Mammary epithelial cell (primary cell): Measurements from ENCODE around the gene SLC5A2.

ENCODE experiments used
- EZH2 ChIP-seq: IDR thresholded peaks from 2 replicates; pipeline ENCODE4 v1.6.1; 2012; ENCODE audit warnings: low read length, inconsistent platforms, borderline replicate concordance
- TF ChIP-seq, protein P1 (sequence below), 2 donors: IDR thresholded peaks in 1 of 2; conservative IDR thresholded peaks in 1 of 2; 2 replicates each; pipeline ENCODE4 v1.5.1; 2011 to 2012; ENCODE audit warnings: inconsistent platforms in 2 of 2, low read length in 2 of 2, mild to moderate bottlenecking in 2 of 2, control low read depth in 1 of 2, low read depth in 1 of 2; ENCODE audit not compliant: insufficient read depth in 1 of 2; ENCODE audit errors: extremely low read depth in 1 of 2

DNA sequence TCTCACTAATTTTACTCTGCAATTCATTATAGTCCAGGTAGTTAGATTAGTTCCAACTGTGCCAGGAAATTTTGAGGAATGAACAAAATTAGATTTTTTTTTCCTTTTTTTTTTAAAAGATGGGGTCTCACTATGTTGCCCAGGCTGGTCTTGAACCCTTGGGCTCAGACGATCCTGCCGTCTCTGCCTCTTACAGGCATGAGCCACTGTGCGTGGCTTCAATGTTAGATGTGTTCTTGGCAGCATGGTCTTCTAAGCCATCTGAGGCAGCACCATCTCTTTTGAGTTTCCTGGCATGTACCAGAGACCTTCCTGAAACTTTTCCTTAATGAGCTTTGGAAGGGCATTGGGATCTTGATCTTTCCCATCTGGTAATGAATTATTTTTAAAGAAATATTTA lies 42.2 kb downstream of the SLC5A2 start:
- TF ChIP-seq, protein P1, sequence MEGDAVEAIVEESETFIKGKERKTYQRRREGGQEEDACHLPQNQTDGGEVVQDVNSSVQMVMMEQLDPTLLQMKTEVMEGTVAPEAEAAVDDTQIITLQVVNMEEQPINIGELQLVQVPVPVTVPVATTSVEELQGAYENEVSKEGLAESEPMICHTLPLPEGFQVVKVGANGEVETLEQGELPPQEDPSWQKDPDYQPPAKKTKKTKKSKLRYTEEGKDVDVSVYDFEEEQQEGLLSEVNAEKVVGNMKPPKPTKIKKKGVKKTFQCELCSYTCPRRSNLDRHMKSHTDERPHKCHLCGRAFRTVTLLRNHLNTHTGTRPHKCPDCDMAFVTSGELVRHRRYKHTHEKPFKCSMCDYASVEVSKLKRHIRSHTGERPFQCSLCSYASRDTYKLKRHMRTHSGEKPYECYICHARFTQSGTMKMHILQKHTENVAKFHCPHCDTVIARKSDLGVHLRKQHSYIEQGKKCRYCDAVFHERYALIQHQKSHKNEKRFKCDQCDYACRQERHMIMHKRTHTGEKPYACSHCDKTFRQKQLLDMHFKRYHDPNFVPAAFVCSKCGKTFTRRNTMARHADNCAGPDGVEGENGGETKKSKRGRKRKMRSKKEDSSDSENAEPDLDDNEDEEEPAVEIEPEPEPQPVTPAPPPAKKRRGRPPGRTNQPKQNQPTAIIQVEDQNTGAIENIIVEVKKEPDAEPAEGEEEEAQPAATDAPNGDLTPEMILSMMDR (conservative IDR thresholded peaks at IDR 0.05 in 1 of 2, IDR thresholded peaks at IDR 0.05 in 1 of 2; ENCODE audit: extremely low read depth in 1 of 2, insufficient read depth in 1 of 2, low read depth in 1 of 2, low read length in 2 of 2), result no peak
- TF ChIP-seq EZH2, result no peak
